Esophagus (tissue), 2 donors: Measurements from ENCODE around the gene CCDC197. TPM values are rescaled to one million over a fixed set of nuclear protein-coding genes. Genes with fewer than 3 reads are reported as not detected.

Source experiments
- H3K27ac ChIP-seq, 2 donors: one replicate each; pipeline ENCODE4 v1.5.1; 2013; ENCODE audit warnings: low read depth in 2 of 2, mild to moderate bottlenecking in 2 of 2, inconsistent platforms in 1 of 2, low read length in 1 of 2, moderate library complexity in 1 of 2
- H3K27me3 ChIP-seq, 2 donors: one replicate each; pipeline ENCODE4 v1.6.1; 2013; ENCODE audit warnings: low read length in 2 of 2, control low read depth in 1 of 2, mild to moderate bottlenecking in 1 of 2; ENCODE audit not compliant: insufficient read depth in 2 of 2, control insufficient read depth in 1 of 2
- H3K36me3 ChIP-seq, 2 donors: one replicate each; pipeline ENCODE4 v1.6.1; 2013; ENCODE audit warnings: low read length in 1 of 2; ENCODE audit not compliant: control insufficient read depth in 2 of 2, insufficient read depth in 2 of 2
- H3K4me1 ChIP-seq, 2 donors: one replicate each; pipeline ENCODE4 v1.6.1; 2013; ENCODE audit warnings: low read length in 1 of 2; ENCODE audit not compliant: control insufficient read depth in 2 of 2, insufficient read depth in 2 of 2
- H3K4me3 ChIP-seq, 2 donors: one replicate each; pipeline ENCODE4 v1.5.1; 2013; ENCODE audit warnings: low read length in 2 of 2, mild to moderate bottlenecking in 2 of 2, low read depth in 1 of 2, moderate library complexity in 1 of 2
- H3K9me3 ChIP-seq, 2 donors: one replicate each; pipeline ENCODE4 v1.6.1; 2013; ENCODE audit warnings: mild to moderate bottlenecking in 2 of 2, low read depth in 1 of 2, low read length in 1 of 2, moderate library complexity in 1 of 2; ENCODE audit not compliant: control insufficient read depth in 2 of 2, insufficient read depth in 1 of 2
- WGBS, 2 donors: extraction: QIAGEN DNeasy Blood & Tissue Kit; methylation state at CpG; one replicate each; pipeline ENCODE4 v1.1.7; 2013; 5-methylcytosine and 5-hydroxymethylcytosine counted together
- polyA plus RNA-seq, 2 donors: library from polyadenylated mRNA; stranded (reverse); fragments of 200-250 nt; gene quantifications; one replicate each; pipeline ENCODE4 v1.2.3, GENCODE V29; 2013
- donor health status: healthy with polysubstance abuse.
- donor health status: Bipolar disorder and iron deficiency.

Gene CCDC197
- polyA plus RNA-seq, 2 donors, result not detected

GRCh38 chr14:94044476-94045091, 47.5 kb downstream of the CCDC197 start:
- no peaks in the 10 kb centered on the region for H3K9me3 ChIP-seq
- peaks cover 12 to 41% of the 10 kb centered on the region in 2 donors for H3K36me3 ChIP-seq
- no peak overlapping the region for H3K27ac ChIP-seq
- H3K4me3 ChIP-seq, result no peak overlapping the region
- WGBS, 2 donors, result 87 to 89% methylated on average over 20 of the region's 20 CpGs
- no peaks in the 10 kb centered on the region for H3K27me3 ChIP-seq
- H3K4me1 ChIP-seq, result peaks cover 0 to 5% of the 10 kb centered on the region in 2 donors

- 89% methylated on average over 8 of the region's 8 CpGs for WGBS, 2 donors
- Histone ChIP-seq H3K27me3 (no peaks in the 10 kb centered on the region), H3K4me3 (no peak overlapping the region), H3K4me1 (peaks cover 0 to 5% of the 10 kb centered on the region in 2 donors), H3K36me3 (peaks cover 12 to 45% of the 10 kb centered on the region in 2 donors), H3K27ac (no peak overlapping the region), H3K9me3 (no peaks in the 10 kb centered on the region)
These were observed 48.0 kb downstream of the CCDC197 start for GRCh38 chr14:94045101-94045500.

- H3K27me3 ChIP-seq, result no peaks in the 10 kb centered on the region
- H3K4me1 ChIP-seq, result peaks cover 0 to 5% of the 10 kb centered on the region in 2 donors
- no peak overlapping the region for H3K27ac ChIP-seq
- peaks cover 16 to 50% of the 10 kb centered on the region in 2 donors for H3K36me3 ChIP-seq
- H3K4me3 ChIP-seq, result no peak overlapping the region
- H3K9me3 ChIP-seq, result no peaks in the 10 kb centered on the region
- WGBS, 2 donors, result 86 to 88% methylated on average over 19 of the region's 19 CpGs
These were observed 48.7 kb downstream of the CCDC197 start for GRCh38 chr14:94045563-94046345.

GRCh38 chr14:94046696-94047250, 49.7 kb downstream of the CCDC197 start:
- Histone ChIP-seq H3K36me3 (peaks cover 17 to 53% of the 10 kb centered on the region in 2 donors), H3K9me3 (no peaks in the 10 kb centered on the region), H3K27ac (no peak overlapping the region), H3K4me3 (no peak overlapping the region), H3K4me1 (peaks cover 0 to 5% of the 10 kb centered on the region in 2 donors), H3K27me3 (no peaks in the 10 kb centered on the region)
- WGBS, 2 donors, result 79% methylated on average over 7 of the region's 7 CpGs

GRCh38 chr14:94047581-94047980, 50.5 kb downstream of the CCDC197 start:
- Histone ChIP-seq H3K36me3 (peaks cover 23 to 57% of the 10 kb centered on the region in 2 donors), H3K4me1 (peaks cover 0 to 3% of the 10 kb centered on the region in 2 donors), H3K27me3 (no peaks in the 10 kb centered on the region), H3K4me3 (no peak overlapping the region), H3K27ac (no peak overlapping the region), H3K9me3 (no peaks in the 10 kb centered on the region)
- 90 to 93% methylated on average over 3 of the region's 3 CpGs for WGBS, 2 donors

GRCh38 chr14:94048691-94049624, 51.9 kb downstream of the CCDC197 start:
- Histone ChIP-seq H3K27ac (no peak overlapping the region), H3K4me1 (no peaks in the 10 kb centered on the region), H3K36me3 (peaks cover 32 to 56% of the 10 kb centered on the region in 2 donors), H3K4me3 (no peak overlapping the region), H3K9me3 (no peaks in the 10 kb centered on the region), H3K27me3 (no peaks in the 10 kb centered on the region)
- WGBS, 2 donors, result 74 to 80% methylated on average over 10 of the region's 10 CpGs

- Histone ChIP-seq H3K27me3 (no peaks in the 10 kb centered on the region), H3K36me3 (peaks cover 39 to 55% of the 10 kb centered on the region in 2 donors), H3K27ac (no peak overlapping the region), H3K4me3 (no peak overlapping the region), H3K4me1 (no peaks in the 10 kb centered on the region), H3K9me3 (no peaks in the 10 kb centered on the region)
- WGBS, 2 donors, result 84 to 90% methylated on average over 2 of the region's 2 CpGs
These were observed 52.5 kb downstream of the CCDC197 start for GRCh38 chr14:94049625-94050023.

- H3K36me3 ChIP-seq, result peaks cover 39 to 60% of the 10 kb centered on the region in 2 donors
- H3K27ac ChIP-seq, result no peak overlapping the region
- no peaks in the 10 kb centered on the region for H3K9me3 ChIP-seq
- no peak overlapping the region for H3K4me3 ChIP-seq
- no peaks in the 10 kb centered on the region for H3K4me1 ChIP-seq
- WGBS, 2 donors, result 88 to 89% methylated on average over 6 of the region's 6 CpGs
- H3K27me3 ChIP-seq, result no peaks in the 10 kb centered on the region
These were observed 53.3 kb downstream of the CCDC197 start for GRCh38 chr14:94050231-94050880.

- Histone ChIP-seq H3K27ac (no peak overlapping the region), H3K4me1 (no peaks in the 10 kb centered on the region), H3K9me3 (no peaks in the 10 kb centered on the region), H3K36me3 (peaks cover 40 to 55% of the 10 kb centered on the region in 2 donors), H3K4me3 (no peak overlapping the region), H3K27me3 (no peaks in the 10 kb centered on the region)
- 53 to 57% methylated on average over 9 of the region's 9 CpGs for WGBS, 2 donors
These were observed 54.0 kb downstream of the CCDC197 start for GRCh38 chr14:94051115-94051514.
